DMS114 treated with DMSO at 0.1 percent for 48 hours (cell line): ENCODE measurements around the gene DEFB123.

Experiments used
- DNase-seq: peaks from one replicate; lab custom pipeline; 2025; ENCODE audit not compliant: unreplicated experiment; lab: John Stamatoyannopoulos, UW

Gene DEFB123

DNA sequence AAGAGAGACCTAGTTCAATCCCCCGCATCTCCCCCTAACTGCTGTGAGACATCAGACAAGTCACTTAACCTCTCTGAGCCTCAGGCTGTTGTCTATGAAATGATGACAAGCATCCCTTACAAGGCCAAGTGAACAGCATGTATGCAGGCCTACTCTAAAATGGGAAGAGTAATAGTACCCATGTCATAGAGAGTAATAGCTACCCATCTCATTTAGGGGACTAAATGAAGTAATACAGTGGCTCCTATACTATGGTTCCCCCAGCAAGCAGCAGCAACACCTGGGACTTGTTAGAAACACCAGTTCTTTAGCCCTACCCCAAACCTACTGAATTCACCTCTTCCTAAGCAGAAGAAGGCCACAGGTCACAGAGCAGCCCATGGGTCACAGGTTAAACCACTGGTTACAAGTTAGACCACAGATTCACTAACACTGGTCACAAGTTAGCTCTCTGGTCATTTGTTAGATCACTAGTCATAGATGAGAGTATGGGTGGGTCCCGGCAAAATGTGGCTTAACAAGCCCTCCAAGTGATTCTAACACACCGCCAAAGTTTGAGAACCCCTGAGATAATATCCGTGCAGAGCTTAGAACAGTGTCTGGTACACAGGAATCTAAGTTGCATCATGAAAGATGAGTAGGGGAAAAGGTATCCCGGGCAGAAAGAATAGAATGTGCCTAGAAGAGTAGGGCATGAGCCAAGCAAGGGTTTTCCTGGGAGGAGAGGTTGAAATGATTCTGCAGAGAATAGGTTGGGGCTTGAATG is 33.1 kb downstream of the DEFB123 start:
- no peak for DNase-seq

DNA sequence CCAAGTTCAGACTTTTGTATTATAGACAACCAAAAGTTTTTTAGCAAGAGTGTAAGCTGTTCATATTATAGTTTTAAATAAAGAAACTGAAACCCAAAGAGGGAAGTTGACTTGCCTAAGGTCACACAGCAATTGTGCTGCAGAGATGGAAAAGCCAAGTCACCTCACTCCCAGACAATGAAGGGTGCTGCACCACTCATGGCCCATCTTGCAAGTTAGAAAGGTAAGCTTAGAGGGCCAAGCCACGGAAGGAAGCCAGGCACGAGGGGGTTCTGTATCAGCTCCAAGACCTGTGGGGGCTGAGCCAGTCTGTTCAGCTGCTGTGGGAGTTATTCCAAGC is 33.6 kb downstream of the DEFB123 start:
- DNase-seq: no peak

DNA sequence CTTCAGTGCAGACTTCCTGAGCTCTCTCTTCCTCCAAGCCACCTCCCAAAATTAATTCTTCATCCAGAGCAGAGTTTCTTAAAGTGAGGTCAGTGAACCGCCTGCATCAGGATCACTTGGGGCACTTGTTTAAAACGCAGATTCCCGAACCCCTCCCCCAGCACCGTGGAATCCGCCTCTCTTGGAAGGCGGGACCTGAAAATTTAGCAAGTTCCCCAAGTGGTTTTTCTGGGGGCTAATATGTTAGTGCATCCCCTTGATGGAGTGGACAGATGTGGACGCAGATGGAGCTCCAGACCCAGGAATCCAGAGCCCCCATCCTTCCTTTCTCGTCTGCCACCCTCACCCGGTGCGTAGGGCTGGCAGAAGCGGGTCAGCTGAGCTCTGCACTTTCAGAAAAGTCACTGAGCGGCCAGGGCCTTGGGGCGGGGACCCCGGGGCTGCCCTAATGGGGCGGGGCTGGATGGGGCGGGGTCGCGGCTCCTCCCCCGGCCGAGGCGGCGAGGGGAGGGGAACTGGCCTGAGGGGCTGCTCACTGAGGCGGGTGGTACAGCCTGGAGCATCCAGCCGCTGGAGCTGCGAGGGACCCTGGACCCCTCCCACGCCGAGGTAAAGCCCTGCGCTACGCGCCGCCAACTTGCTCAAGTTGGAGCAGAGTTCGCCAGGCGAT is 34.5 kb downstream of the DEFB123 start, which contains the start of the genes DEFB124 and REM1:
DEFB124 (minus strand) TSS at position 370 of the 670 bp plus-strand sequence. CDS start 2,114 bp downstream, outside the sequence.
REM1 (plus strand) TSS at position 531 of the 670 bp plus-strand sequence. CDS start 1,158 bp downstream, outside the sequence.
- no peak for DNase-seq

DNA sequence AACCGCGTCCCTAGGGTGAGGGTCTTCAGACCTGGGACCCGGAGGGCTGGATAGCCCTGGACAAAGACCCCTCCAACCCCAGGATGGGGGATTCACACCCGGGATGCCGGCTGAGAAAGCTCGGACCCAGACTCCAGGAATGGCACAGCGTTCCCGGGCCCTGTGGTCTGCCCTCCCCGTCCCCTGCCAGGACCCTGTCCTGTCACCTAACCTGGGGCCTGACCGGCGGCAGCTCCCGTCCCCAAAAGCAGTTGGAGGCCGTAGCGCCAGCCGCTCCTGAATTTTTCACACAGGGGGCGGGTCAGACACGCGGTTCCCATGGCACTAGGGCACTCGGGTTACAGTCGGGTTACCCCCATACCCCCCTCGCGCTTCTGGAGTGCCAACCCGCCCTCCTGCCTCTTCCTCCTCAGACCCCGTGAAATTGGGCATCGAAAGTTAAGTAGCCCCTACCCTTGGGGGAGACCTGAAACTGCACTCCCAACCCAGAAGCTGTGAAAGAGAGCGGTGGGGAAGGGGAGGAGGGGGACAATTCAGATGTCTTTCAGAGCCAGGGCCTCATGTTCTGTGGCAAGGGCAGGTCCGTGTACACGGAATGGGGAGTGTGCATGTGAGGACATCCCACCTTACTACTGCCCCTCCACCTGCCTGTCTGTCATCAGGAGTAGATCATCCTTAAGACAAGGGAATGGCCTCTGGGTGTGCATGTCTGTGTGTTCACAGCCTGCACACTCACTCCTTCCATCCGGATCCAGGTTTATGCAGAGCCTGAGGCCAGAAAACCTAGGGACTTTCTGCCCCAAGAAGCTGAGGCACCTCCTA is 35.3 kb downstream of the DEFB123 start:
- DNase-seq: no peak

DNA sequence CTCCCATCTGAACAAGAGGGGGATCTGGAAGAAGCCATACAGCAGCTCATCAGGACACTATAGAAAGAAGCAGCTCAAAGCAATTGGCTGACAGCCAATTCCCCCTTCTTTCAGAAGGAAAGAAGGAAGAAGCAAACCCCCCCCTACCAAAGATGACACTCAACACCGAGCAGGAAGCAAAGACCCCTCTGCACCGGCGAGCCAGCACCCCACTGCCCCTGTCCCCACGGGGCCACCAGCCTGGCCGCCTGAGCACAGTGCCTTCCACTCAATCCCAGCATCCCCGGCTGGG is 35.8 kb downstream of the DEFB123 start:
- DNase-seq: no peak

DNA sequence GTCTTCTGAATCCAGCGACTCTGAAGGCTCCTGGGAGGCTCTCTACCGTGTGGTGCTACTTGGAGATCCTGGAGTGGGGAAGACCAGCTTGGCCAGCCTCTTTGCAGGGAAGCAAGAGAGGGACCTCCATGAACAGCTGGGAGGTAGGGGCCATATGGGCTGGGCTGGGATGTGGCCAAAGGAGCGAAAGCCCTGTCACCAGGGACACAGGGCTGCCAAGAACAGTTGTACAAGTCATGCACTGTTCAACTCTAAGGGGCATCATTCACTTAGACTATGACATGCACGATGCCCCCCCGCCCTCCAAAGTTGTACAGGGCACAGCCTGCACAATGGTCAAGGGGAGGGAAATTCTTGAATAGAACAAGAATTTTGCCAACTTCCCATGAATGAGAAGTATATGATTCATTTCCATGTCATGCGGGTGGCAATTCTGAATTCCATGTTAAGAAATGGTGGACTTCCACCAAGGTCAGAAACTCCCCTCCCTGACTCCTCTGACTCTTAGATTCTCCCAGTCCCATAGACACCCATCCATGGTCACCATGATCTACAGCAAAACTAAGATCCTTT is 36.3 kb downstream of the DEFB123 start:
- no peak for DNase-seq

DNA sequence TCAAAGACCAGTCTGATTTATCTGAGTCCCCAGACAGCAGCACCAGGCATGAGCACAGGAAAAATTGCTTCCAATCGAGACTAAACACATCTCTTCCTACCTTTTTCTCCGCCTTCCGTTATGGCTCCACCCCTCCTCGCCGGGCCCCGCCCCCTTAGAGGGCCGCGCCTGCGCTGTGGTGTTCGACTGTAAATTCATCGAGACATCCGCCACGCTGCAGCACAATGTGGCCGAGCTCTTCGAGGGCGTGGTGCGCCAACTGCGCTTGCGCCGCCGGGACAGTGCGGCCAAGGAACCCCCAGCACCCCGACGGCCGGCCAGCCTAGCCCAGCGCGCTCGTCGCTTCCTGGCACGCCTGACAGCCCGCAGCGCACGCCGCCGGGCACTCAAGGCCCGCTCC is 43.6 kb downstream of the DEFB123 start:
- no peak for DNase-seq

DNA sequence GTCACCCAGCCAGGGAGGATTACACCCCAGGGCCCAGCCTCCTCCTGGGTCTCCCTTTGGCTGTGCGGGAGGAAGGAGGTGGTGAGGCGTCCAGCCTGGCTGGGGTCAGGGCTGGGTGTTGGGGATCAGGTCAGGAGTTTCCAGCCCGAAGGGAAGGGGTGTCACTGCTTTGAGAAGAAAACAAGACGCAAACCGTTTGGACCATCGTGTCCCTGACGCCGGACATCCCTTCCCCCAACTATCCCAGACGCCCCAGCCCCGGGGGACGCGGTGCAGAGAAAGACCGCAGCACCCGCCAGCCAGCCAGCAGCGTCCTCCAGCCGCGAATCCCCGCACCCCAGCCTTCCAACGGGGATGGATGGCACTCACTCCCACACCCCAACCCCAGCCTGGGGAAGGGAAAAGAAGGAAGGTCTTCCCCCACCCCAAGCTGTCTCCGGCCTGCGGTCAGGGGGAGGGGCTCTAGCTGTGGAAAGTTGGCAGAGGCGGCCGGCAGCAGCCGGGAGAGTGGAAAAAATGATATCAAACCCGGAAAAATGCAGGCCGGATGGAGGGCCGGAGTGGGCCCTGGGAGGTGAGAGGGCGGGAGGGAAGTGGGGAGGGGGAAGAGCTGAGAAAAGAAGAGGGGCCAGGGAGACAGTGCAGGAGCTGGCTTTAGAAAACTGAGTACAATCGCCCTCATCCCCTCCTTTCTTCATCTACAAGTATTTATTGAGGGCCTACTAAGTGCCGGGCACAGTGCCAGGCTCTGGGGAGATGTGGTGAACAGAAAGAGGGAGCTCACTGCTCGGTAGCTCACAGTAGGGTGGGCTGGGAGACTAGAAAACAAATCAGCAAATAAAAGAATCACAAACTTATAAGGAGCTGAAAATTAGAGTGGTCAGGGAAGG is 45.3 kb downstream of the DEFB123 start:
- DNase-seq: no peak

DNA sequence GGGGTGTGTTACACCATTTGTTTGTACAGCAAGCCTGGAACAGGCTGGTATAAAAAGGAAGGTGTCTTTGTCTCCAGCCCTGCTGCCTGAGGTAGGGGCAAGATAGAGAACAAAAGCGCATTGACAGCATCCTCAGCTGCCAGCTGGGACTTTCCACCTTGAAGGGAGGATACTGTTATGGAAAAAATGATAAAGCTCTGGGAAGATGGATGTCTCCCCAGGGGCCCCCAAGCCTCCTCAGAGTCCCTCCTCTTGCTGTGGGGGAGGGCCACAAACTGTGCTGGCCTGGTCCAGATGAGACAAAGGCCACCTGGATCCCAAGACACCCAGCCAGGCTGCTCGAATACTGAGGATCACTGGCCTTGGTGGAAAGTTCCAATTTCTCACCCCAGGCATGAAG is 47.7 kb downstream of the DEFB123 start:
- no peak for DNase-seq

DNA sequence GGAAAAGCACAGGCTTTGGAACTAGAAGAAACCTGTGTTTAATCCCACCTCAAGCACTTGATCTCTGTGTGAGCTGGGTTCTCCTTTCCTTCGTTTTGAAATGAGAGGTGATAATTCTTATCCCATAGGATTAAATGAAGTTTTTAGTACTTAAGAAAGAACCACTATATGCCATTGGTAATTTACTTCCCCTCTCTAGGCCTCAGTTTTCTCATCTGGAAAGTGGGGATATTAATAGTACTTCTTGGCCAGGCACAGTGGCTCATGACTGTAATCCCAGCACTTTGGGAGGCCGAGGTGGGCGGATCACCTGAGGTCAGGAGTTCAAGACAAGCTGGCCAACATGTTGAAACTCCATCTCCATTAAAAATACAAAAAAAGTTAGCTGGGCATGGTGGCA is 48.7 kb downstream of the DEFB123 start:
- no peak for DNase-seq

DNA sequence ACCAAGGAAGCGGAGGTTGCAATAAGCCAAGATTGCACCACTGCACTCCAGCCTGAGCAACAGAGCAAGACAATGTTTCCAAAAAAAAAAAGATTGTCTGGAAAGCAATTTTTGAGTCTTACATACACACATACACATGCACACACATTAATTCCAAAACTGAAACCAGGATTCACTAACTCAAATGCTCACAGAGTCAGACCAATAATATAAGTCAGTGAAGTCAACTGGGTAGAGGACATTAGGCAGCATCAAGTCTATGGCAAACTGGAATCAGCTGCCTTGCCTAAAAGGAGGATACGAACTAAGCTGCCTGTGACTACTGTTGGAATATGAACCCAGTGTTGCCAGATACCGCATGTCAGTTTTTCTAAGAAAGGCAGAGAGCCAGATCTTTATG is 50.3 kb downstream of the DEFB123 start:
- DNase-seq: no peak

DNA sequence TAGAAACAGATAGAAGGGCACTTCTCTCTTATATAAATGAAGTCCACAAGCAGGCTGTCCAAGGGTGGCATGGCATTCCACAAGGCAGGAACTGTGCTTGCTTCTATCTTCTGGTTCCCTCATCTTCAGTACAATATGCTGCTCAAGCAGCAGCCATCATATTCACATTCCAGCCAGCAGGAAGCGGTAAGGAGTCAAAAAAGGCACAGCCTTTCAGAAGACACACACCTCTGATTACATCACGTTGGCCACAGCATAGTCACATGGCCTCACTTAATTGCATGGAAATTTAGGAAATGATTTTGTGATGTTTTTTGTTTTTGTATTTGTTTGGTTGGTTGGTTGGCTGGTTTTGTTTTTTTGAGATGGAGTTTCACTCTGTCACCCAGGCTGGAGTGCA is 53.7 kb downstream of the DEFB123 start:
- DNase-seq: no peak

DNA sequence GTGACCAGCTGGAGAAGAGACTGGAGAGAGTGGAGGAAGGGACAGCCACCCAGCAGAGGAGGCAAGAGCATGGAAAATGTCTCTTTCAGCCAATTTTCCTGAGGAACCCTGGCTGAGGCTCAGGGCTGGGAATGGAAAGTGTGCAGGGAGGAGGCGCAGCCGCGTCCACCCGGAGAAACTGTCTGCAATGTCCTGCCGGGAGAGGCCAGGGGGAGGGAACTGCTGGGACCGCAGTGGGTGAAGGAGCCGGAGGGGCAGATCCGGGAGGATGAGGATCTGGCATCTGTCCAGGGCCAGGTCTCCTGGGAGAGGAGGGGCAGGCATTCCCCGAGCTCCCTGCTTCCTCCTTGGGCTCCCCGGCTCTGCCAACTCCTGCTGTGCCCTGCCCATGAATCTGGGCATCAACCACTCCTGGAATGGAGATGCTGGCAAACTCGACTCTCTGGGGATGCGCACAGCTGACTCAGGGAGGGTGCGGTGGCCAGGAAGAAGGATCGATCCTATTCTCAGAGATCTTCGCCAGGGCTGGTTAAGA is 56.4 kb downstream of the DEFB123 start:
- DNase-seq: no peak

DNA sequence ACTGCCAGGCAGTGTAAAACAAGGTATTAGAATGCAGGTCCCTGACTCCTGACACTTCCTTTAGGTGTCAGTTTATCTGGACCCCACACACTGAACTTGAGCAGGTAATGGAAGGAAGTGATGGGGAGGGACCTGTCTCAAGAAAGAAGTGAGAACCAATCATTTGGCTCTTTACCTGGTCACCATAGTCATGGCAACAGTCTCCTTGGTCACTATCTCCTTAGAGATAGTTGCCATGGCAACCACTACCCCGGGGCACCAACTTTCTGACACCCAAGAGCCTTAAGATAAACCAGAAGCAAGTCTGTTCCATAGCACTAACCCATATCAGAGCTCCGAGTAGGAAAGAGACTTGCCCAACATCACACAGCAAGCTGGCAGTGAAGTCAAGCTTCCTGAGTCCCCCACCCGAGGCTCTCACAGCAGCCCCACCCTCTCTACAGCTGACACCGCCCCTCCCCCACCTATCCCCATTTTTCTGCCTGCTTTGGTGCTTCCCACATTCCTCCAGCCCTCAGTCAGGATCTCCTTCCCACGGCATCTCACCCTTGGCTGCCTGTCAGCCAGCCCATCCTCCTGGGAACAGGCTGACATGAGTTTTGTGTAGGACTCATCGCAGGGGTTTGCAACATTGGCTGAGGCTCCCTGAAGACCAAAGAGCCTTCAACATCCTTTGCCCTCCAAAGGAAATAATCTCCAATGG is 57.6 kb downstream of the DEFB123 start:
- no peak for DNase-seq
